ENCODE results near the gene TCF21.
"Not testable (repeated sequence)": the region's sequence is repeated elsewhere in the genome, so short reads cannot be mapped to it uniquely, and the experiment has no call there.

The TCF21 gene

DNA sequence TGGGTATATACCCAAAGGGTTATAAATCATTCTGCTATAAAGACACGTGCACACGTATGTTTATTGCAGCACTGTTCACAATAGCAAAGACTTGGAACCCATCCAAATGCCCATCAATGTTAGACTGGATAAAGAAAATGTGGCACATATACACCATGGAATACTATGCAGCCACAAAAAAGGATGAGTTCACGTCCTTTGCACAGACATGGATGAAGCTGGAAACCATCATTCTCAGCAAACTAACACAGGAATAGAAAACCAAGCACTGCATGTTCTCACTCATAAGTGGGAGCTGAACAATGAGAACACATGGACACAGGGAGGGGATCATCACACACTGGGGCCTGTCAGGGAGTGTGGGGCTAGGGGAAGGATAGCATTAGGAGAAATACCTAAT lies 47.4 kb downstream of the TCF21 start:
- not testable (repeated sequence) for DNase-seq

DNA sequence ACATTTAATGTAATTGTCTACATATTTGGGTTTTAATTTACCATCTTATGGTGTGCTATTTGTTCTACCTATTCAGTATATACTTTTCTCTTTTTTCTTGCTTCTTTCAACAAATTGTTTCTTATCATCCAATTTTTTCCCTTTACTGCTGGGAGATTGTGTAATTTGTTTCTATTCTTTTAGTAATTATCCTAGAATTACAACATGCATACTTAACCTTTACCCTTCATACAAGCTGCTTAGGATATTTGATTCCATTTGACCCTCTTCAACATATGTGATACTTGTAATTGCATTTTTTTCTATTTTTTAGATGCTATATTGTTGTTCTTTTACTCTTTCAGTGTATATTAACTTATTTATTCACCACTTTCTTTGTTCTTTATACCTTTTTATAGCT lies 49.0 kb downstream of the TCF21 start:
- DNase-seq, result no peak

DNA sequence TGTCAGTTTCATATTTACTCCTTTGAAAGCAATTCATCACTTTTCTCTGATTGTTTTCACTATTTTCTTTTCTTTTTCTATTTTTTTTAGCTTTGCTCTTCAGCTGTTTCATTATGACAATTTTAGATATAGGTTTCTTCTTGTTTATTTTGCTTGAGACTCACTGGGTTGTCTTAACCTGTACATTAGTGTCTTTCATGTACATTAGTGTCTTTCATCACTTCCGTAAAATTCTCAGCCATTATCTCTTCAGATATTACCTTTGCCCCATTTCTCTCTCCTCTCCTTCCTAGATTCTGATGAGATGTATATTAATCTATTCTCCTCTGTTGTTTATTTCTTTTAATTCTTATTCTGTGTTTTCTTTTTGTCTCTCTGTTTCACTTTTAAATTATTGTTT lies 49.6 kb downstream of the TCF21 start:
- no peak for DNase-seq

DNA sequence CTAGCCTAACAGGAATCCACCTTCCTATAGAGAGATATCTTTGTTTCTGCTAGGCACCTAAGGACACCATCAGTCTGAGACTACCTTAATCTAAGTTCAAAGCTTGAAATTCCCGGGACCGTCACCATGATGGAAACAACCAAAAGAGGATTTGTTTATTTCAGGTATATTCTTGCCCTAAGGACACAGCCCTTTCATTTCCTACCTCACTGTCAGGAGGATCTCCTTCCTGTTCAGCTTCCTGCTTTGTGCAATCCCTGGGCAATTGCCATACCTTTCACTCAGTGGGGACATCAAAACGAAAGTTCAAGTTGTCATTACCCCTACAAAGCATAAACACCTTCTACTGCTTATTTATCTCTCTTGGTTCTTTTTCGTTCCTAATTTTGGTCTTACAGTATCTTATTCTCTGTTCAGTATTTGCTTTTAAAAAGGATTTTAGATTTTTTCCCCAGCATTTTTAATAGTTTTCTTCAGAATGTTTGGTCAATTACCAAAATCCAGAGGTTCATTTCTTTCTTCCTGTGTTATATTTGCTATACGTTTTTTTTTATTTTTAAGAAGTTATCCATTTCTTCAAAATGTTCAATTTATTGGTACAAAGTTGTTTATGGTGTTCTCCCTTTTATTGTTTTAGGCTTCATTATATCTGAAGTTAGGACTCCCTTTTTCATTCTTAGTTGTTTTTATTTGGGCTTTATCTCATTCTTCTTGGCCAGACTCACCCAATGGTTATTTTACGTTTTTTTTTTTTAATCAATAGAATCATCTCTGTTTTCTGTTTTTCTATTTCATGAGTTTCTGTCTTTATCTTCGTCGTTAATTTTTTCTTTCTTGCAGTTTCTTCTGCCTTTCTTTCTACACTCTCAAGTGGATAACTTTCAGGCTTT lies 51.1 kb downstream of the TCF21 start:
- DNase-seq, result no peak

Measured in NCI-H1105 treated with DMSO at 0.1 percent for 48 hours (cell line).